KOPT-K1 (cell line): ENCODE results near the gene CHMP2A.
A peak's percentile ranks its signal among the peaks of the same experiment; 100 is the strongest.
"Not testable (repeated sequence)": the region's sequence is repeated elsewhere in the genome, so short reads cannot be mapped to it uniquely, and the experiment has no call there.

Source experiments
- H3K27ac ChIP-seq: fragments of 200-600 bp; sonication (generic); 2 replicates; pipeline ENCODE4 v1.5.1; 2016; ENCODE audit warnings: antibody characterized with exemption, mild to moderate bottlenecking, low read depth, low read length; ENCODE audit not compliant: poor library complexity, severe bottlenecking
- H3K36me3 ChIP-seq: fragments of 200-600 bp; sonication (generic); 2 replicates; pipeline ENCODE4 v1.5.1; 2017; ENCODE audit warnings: antibody characterized with exemption, mild to moderate bottlenecking, low read length, moderate library complexity; ENCODE audit not compliant: insufficient read depth
- H3K9me3 ChIP-seq: fragments of 200-600 bp; sonication (generic); 2 replicates; pipeline ENCODE4 v1.5.1; 2017; ENCODE audit warnings: antibody characterized with exemption, low read length, mild to moderate bottlenecking; ENCODE audit not compliant: insufficient read depth, poor library complexity, severe bottlenecking

Gene CHMP2A

DNA sequence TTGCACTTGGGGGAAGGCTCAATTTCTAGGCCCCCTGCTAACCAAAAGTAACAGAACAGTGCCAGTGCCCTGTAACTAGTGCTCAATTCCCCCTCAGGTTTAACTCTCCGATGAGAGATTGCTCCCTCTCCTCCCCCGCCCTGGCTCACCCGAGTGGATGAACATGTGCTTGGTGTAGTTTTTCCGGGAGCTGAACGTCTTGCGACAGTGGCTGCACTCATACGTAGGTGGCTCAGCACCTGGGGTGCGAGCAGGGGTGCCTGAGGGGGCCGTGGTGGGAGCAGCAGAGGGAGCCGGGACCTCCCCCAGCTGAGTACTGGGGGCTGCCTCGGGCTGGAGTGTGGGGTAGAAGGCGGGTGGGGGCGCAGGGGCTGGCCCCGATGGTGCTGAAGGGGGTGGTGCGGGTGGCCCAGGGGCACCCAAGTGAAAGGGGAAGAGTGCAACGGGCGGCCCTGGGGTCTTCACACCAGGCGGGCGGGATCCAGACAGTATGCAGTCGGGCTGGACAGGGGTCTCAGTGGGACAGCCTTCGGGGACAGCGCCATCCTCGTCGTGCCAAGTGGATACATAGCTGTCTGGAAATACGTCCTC is 38.6 kb downstream of the CHMP2A start:
- Histone ChIP-seq H3K36me3 (peaks cover 18% of the 10 kb centered on the region), H3K27ac (no peak overlapping the region), H3K9me3 (no peaks in the 10 kb centered on the region)

DNA sequence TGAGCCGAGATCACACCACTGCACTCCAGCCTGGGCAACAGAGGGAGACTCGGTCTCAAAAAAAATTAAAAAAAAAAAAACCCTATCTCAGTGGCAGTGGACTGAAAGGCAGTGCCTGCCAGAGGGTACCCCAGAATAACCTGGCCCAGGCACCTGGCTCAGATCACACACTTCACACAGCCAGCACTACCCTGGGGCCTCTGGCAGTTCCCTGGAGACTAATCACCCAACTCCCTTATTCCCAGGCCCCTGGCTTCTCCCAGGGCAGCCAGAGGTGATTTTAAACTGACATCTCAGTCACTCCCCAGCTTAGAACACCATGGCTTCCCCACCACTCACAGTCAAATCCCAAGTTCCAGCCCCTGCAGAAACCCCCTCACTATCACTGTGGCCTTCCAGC is 39.6 kb downstream of the CHMP2A start:
- Histone ChIP-seq H3K36me3 (peaks cover 18% of the 10 kb centered on the region), H3K27ac (no peak overlapping the region), H3K9me3 (no peaks in the 10 kb centered on the region)

DNA sequence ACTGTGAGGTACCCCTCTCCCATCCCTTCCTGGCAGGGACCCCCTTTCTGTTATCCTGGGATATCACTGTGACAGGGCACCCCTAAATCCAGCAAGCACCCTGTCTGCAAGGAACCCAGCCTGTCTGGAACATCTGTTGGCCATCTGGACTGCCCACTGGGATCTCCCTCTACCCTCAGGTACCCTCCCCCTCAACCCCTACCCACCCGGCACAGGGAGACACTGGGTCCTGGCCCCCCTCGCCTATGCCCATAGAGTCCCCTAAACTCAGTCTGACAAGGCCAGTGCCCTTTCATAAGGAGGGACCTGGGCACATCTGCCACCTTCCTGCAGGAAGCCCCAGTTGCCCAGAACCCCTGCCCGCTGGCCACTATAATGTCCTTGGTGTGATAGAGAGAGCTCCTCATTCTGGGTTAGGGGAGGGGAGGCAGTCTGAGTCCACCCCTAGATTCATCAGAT is 40.3 kb downstream of the CHMP2A start:
- Histone ChIP-seq H3K36me3 (peaks cover 18% of the 10 kb centered on the region), H3K27ac (peak overlapping the region; percentile 79), H3K9me3 (no peaks in the 10 kb centered on the region)

DNA sequence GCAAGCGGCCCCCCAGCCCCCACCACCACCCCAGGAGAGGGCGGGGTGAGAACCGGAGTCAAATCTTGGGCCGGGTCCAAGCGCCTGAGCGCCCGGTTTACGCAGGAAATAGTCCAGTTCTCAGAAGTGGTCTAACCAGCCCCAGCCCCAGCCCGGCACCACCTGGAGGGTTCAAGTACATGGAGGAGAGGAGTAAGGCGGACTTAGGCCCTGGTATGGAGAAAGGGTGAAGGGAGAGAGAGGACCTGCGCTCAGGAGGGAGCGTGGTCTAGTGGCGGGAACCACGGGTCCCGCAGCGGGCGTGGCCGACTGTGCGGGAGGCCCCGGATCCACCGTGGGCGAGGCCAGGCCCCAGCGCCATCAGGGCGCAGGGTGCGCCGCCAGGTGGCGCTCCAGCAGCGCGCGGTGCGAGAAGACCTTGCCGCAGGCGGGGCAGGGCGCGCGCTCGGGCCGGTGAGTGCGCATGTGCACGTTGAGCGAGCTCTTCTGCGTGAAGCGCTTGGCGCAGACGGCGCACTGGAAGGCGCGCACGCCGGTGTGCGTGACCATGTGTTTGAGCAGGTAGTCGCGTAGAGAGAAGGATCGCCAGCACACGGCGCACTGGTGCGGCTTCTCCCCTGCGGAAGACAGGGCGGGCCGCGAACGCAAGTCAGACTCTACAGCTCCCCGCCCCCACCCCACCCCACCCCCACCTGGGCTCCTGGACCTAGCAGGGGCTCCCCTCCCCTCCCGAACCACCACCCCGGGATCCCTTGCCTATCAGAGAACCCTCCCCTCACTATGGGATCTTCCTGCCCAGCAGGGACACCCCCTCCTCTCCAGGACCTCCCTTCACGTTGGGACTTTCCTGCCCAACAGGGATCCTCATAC is 41.0 kb downstream of the CHMP2A start:
- no peaks in the 10 kb centered on the region for H3K9me3 ChIP-seq
- H3K36me3 ChIP-seq = peaks cover 18% of the 10 kb centered on the region
- peak overlapping the region; percentile 79 for H3K27ac ChIP-seq

DNA sequence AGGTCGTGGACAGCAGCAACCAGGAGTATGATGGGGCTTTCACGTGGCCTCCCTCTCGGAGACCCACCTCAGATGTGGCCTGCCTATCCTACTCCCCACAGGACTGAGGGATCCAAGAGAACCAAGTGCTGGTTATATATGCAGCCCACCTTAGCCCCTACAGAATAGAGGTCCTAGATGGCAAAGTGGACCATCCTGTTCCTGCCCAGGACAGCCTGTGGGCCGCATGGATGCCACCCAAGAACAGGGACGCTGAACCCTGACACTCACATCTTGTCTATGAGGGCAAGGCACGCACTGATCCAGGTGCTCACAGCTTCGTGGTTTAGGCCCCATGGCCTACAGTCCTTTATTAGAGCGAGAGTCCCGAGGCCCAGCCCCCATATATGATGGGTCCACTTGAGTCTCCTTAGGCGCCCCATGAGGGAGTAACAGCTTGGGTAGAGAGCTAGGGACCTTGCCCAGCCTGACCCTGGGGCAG is 41.7 kb downstream of the CHMP2A start:
- no peaks in the 10 kb centered on the region for H3K9me3 ChIP-seq
- peak overlapping the region; percentile 79 for H3K27ac ChIP-seq
- H3K36me3 ChIP-seq = peaks cover 18% of the 10 kb centered on the region

DNA sequence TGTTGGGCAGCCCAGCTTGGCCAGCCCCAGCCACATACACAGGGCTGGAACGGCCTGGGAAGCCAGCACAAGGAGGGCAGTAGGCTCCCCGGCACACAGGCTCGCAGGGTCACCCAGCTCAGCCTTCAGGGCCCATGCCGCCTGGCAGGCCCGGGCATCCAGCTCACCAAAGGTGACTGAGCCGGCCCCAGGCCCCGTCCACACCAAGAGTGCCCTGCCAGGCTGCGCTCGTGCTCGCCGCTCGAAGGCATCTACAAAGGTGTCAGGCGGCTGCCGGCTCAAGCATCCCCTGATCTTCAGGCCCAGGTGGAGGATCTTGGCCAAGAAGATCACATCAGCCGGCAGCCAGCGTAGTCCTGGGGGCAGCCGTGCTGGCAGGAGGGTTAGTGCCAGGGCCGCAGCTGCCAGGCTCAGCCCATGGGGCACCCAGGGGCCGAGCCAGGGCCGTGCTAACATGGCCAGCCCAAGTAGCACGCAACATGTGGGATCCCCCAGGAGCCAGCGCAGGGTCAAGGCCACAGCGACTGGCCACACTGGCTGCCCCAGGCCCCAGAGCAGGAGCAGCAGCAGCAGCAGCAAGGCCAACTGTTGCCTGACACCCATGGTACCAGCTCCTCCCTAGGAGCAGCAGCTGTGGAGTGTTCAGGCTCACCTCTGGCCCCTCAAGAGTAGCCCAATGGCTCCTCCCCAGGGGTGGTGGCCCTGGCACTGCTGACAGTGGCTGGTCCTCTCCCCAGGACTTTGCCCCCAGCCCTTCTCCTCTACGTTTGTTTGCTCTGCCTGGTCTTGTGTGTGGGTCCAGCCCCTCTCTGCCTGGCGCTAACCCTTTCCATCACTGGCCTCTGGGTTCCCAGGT is 43.3 kb downstream of the CHMP2A start, which contains the start of gene SLC27A5:
Gene SLC27A5, minus strand, starts transcription at position 640 of the 856 bp plus-strand sequence. Its CDS starts 37 bp downstream, at position 603.
- no peak within 1 kb of the TSS for H3K27ac ChIP-seq
- H3K36me3 ChIP-seq = peaks cover 13% of the 10 kb centered on the region
- peaks cover 8% of the 10 kb centered on the region for H3K9me3 ChIP-seq

DNA sequence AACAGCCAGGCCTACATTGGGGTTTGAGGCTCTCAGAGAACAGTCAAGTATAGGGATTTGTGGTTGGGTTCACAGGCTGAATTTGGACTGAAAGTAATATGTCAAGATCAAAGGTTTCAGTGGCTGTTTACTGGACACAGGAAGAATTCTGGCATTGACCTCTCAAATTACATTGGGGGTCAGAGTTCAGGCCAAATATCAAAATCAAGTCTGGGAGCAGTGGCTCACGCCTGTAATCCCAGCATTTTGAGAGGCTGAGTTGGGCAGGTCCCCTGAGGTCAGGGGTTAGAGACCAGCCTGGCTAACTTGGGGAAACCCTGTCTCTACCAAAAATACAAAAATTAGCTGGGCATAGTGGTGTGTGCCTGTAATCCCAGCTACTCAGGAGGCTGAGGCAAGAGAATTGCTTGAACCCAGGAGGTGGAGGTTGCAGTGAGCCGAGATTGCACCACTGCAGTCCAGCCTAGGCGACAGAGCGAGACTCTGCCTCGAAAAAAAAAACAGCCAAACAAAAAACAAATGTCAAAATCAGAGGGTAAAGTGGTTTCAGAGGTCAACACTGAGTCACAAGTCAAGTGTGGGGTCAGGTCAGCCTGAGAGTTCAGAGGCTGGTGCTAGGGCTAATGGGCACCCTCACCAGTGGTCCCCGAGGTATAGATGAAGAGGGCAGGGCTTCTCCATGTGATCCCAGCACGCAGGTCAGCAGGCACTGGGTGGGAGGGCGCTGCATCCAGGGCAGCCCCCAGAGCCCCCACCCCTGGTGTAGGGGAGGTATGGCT is 44.6 kb downstream of the CHMP2A start:
- Histone ChIP-seq H3K9me3 (peaks cover 8% of the 10 kb centered on the region), H3K27ac (no peak overlapping the region), H3K36me3 (no peaks in the 10 kb centered on the region)

DNA sequence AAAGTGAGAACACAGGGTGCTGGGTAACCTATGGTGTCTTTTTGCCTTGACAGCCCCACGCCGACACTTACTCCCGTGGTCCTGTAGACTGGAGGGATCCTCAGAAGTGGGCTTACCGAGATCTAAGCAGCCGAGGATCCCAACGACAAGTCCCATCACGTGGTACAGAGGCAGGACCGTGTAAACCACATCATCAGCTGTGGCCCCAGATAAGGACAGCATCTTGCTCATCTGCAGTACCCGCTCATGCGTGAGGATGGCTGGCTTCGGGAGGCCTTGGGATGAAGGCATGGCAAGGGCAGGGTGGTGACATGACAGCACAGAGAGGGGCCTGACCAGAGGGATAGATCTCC is 45.2 kb downstream of the CHMP2A start:
- Histone ChIP-seq H3K27ac (no peak overlapping the region), H3K36me3 (no peaks in the 10 kb centered on the region), H3K9me3 (peaks cover 8% of the 10 kb centered on the region)

DNA sequence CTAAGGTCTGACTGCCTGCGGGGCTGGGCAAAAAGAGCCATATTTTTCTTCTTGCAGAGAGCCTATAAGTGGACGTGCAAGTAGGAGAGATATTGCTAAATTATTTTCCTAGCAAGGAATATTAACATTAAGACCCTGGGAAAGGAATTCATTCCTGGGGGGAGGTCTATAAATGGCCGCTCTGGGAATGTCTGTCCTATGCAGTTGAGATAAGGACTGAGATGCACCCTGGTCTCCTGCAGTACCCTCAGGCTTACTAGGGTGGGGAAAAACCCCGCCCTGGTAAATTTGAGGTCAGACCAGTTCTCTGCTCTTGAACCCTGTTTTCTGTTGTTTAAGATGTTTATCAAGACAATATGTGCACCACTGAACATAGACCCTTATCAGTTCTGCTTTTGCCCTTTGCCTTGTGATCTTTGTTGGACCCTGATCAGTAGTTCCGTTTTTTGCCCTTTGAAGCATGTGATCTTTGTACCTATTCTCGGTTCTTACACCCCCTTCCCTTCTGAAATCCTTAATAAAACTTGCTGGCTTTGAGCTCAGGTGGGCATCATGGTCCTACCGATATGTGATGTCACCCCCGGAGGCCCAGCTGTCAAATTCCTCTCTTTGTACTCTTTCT is 47.2 kb downstream of the CHMP2A start:
- H3K36me3 ChIP-seq, H3K27ac ChIP-seq, H3K9me3 ChIP-seq: not testable (repeated sequence)
